ENCODE data around the gene MC1R.

The MC1R gene

GRCh38 chr16:89915303-89916232 is 3.1 kb upstream of the MC1R start:
- Histone ChIP-seq H2BK120ac (ENCODE audit: low read depth, low read length) (no peak overlapping the region), H2AK5ac (ENCODE audit: low read depth, low read length) (no peak overlapping the region), H3K79me1 (ENCODE audit: low read depth, low read length) (peaks cover 4% of the 10 kb centered on the region), H3K36me3 (replicated peaks in 1 of 2; ENCODE audit: control insufficient read depth in 2 of 2, insufficient read depth in 2 of 2, low read length in 2 of 2) (peaks cover 9 to 28% of the 10 kb centered on the region in 2 donors), H3K4me3 (ENCODE audit: low read length in 2 of 2) (peak overlapping the region in 1 of 2 donors; percentile 42), H2AFZ (ENCODE audit: low read length) (no peak overlapping the region), H3K4ac (ENCODE audit: low read length) (no peak overlapping the region), H3K27ac (replicated peaks; ENCODE audit: low read length) (no peak overlapping the region), H4K8ac (ENCODE audit: low read depth, low read length) (peak overlapping the region; percentile 3), H2BK5ac (ENCODE audit: low read length) (no peak overlapping the region), H3K14ac (ENCODE audit: low read length) (no peak overlapping the region), H2BK15ac (ENCODE audit: low read length) (no peak overlapping the region), H3K4me2 (ENCODE audit: insufficient read depth, low read length, poor library complexity, severe bottlenecking) (no peak overlapping the region), H3K23ac (ENCODE audit: low read depth, low read length, poor library complexity) (no peak overlapping the region), H3K9me3 (replicated peaks in 1 of 2; ENCODE audit: control insufficient read depth in 2 of 2, insufficient read depth in 1 of 2, low read depth in 1 of 2, low read length in 2 of 2) (no peaks in the 10 kb centered on the region), H3K27me3 (ENCODE audit: control insufficient read depth in 3 of 3, insufficient read depth in 3 of 3, low read depth in 1 of 3, low read length in 3 of 3) (no peaks in the 10 kb centered on the region), H3K9ac (ENCODE audit: low read depth, low read length, poor library complexity) (peak overlapping the region; percentile 68), H3K18ac (ENCODE audit: low read length) (no peak overlapping the region), H3K4me1 (ENCODE audit: control insufficient read depth in 2 of 2, insufficient read depth in 1 of 2, low read depth in 1 of 2, low read length in 2 of 2) (peaks cover 5 to 15% of the 10 kb centered on the region in 2 donors), H4K91ac (ENCODE audit: low read depth, low read length, poor library complexity) (no peak overlapping the region), H2BK12ac (ENCODE audit: low read length) (no peak overlapping the region)
- no CpG with 5 or more reads among the region's 40 CpGs for WGBS, 2 donors (ENCODE audit: extremely low coverage in 2 of 2, insufficient read length in 2 of 2, insufficient replicate concordance in 1 of 2)
- DNase-seq (ENCODE audit: low spot score): no peak

GRCh38 chr16:89917773-89918452 is 749 bp upstream of the MC1R start:
- Histone ChIP-seq H4K91ac (ENCODE audit: low read depth, low read length, poor library complexity) (peak overlapping the region; percentile 53), H3K23ac (ENCODE audit: low read depth, low read length, poor library complexity) (peak overlapping the region; percentile 97), H3K4me3 (ENCODE audit: low read length in 2 of 2) (peak overlapping the region in 1 of 2 donors; percentile 72), H3K18ac (ENCODE audit: low read length) (peak overlapping the region; percentile 99), H2BK12ac (ENCODE audit: low read length) (no peak overlapping the region), H3K4me2 (ENCODE audit: insufficient read depth, low read length, poor library complexity, severe bottlenecking) (peak overlapping the region; percentile 85), H3K4me1 (ENCODE audit: control insufficient read depth in 2 of 2, insufficient read depth in 1 of 2, low read depth in 1 of 2, low read length in 2 of 2) (peaks cover 15 to 26% of the 10 kb centered on the region in 2 donors), H2BK5ac (ENCODE audit: low read length) (no peak overlapping the region), H2AK5ac (ENCODE audit: low read depth, low read length) (peak overlapping the region; percentile 76), H3K14ac (ENCODE audit: low read length) (peak overlapping the region; percentile 78), H3K4ac (ENCODE audit: low read length) (no peak overlapping the region), H2BK15ac (ENCODE audit: low read length) (peak overlapping the region; percentile 93), H3K79me1 (ENCODE audit: low read depth, low read length) (peaks cover 2% of the 10 kb centered on the region), H3K27ac (replicated peaks; ENCODE audit: low read length) (no peak overlapping the region), H3K27me3 (ENCODE audit: control insufficient read depth in 3 of 3, insufficient read depth in 3 of 3, low read depth in 1 of 3, low read length in 3 of 3) (no peaks in the 10 kb centered on the region), H3K9me3 (replicated peaks in 1 of 2; ENCODE audit: control insufficient read depth in 2 of 2, insufficient read depth in 1 of 2, low read depth in 1 of 2, low read length in 2 of 2) (no peaks in the 10 kb centered on the region), H4K8ac (ENCODE audit: low read depth, low read length) (no peak overlapping the region), H2AFZ (ENCODE audit: low read length) (no peak overlapping the region), H3K36me3 (replicated peaks in 1 of 2; ENCODE audit: control insufficient read depth in 2 of 2, insufficient read depth in 2 of 2, low read length in 2 of 2) (peaks cover 2 to 9% of the 10 kb centered on the region in 2 donors), H3K9ac (ENCODE audit: low read depth, low read length, poor library complexity) (peak overlapping the region; percentile 80), H2BK120ac (ENCODE audit: low read depth, low read length) (peak overlapping the region; percentile 64)
- no CpG with 5 or more reads among the region's 39 CpGs for WGBS, 2 donors (ENCODE audit: extremely low coverage in 2 of 2, insufficient read length in 2 of 2, insufficient replicate concordance in 1 of 2)
- no peak for DNase-seq (ENCODE audit: low spot score)

- no peak overlapping the region for H3K14ac ChIP-seq (ENCODE audit: low read length)
- H3K27ac ChIP-seq (replicated peaks; ENCODE audit: low read length): no peak overlapping the region
- H3K23ac ChIP-seq (ENCODE audit: low read depth, low read length, poor library complexity): peak overlapping the region; percentile 99
- H2BK120ac ChIP-seq (ENCODE audit: low read depth, low read length): peak overlapping the region; percentile 84
- no peak overlapping the region for H4K8ac ChIP-seq (ENCODE audit: low read depth, low read length)
- H3K9me3 ChIP-seq (replicated peaks in 1 of 2; ENCODE audit: control insufficient read depth in 2 of 2, insufficient read depth in 1 of 2, low read depth in 1 of 2, low read length in 2 of 2): no peaks in the 10 kb centered on the region
- H2AK5ac ChIP-seq (ENCODE audit: low read depth, low read length): peak overlapping the region; percentile 72
- no peak overlapping the region for H3K4me2 ChIP-seq (ENCODE audit: insufficient read depth, low read length, poor library complexity, severe bottlenecking)
- H3K4ac ChIP-seq (ENCODE audit: low read length): peak overlapping the region; percentile 57
- DNase-seq (ENCODE audit: low spot score): no peak
- H2BK15ac ChIP-seq (ENCODE audit: low read length): peak overlapping the region; percentile 93
- H3K79me1 ChIP-seq (ENCODE audit: low read depth, low read length): peaks cover 4% of the 10 kb centered on the region
- H4K91ac ChIP-seq (ENCODE audit: low read depth, low read length, poor library complexity): no peak overlapping the region
- H2BK5ac ChIP-seq (ENCODE audit: low read length): peak overlapping the region; percentile 14
- H3K27me3 ChIP-seq (ENCODE audit: control insufficient read depth in 3 of 3, insufficient read depth in 3 of 3, low read depth in 1 of 3, low read length in 3 of 3): no peaks in the 10 kb centered on the region
- H3K36me3 ChIP-seq (replicated peaks in 1 of 2; ENCODE audit: control insufficient read depth in 2 of 2, insufficient read depth in 2 of 2, low read length in 2 of 2): no peaks in the 10 kb centered on the region
- peaks cover 15 to 28% of the 10 kb centered on the region in 2 donors for H3K4me1 ChIP-seq (ENCODE audit: control insufficient read depth in 2 of 2, insufficient read depth in 1 of 2, low read depth in 1 of 2, low read length in 2 of 2)
- H3K18ac ChIP-seq (ENCODE audit: low read length): peak overlapping the region; percentile 83
- no peak overlapping the region for H2AFZ ChIP-seq (ENCODE audit: low read length)
- H3K4me3 ChIP-seq (ENCODE audit: low read length in 2 of 2): peak overlapping the region in 1 of 2 donors; percentile 2
- H3K9ac ChIP-seq (ENCODE audit: low read depth, low read length, poor library complexity): peak overlapping the region; percentile 74
- H2BK12ac ChIP-seq (ENCODE audit: low read length): peak overlapping the region; percentile 97
- WGBS, 2 donors (ENCODE audit: extremely low coverage in 2 of 2, insufficient read length in 2 of 2, insufficient replicate concordance in 1 of 2): no CpG with 5 or more reads among the region's 52 CpGs
Measured at GRCh38 chr16:89919535-89920406, 1.1 kb downstream of the MC1R start.

Measured in neuronal stem cell (in vitro differentiated cells).